HEK293 (cell line): ENCODE data around the gene DTNA.

ENCODE experiments used
- CTCF ChIA-PET: fragments of 350-600 bp; formaldehyde crosslinking; extraction: SDS; loops from one replicate; lab custom pipeline; 2021; ENCODE audit warnings: antibody characterized with exemption; lab: Yijun Ruan, JAX
- POLR2A ChIA-PET: fragments of 300-600 bp; formaldehyde crosslinking; extraction: SDS; loops from one replicate; lab custom pipeline; 2020; ENCODE audit warnings: antibody characterized with exemption, inconsistent platforms; lab: Yijun Ruan, JAX
- H3K27ac ChIP-seq: fragments of 200-500 bp; sonication (Bioruptor generic); 2 replicates; pipeline ENCODE4 v1.5.1; 2014; ENCODE audit warnings: low read depth, low read length, control low read depth, inconsistent platforms; ENCODE audit errors: extremely low read depth
- H3K36me3 ChIP-seq, 2 experiments: fragments of 200-500 bp in 1 of 2; sonication (Bioruptor generic) in 1 of 2; 1 replicate in 1 of 2; 2 replicates in 1 of 2; pipeline ENCODE4 v1.5.1; 2014 to 2017; ENCODE audit warnings: inconsistent platforms in 2 of 2, low read length in 2 of 2; ENCODE audit not compliant: control insufficient read depth in 2 of 2, insufficient read depth in 1 of 2
- H3K4me1 ChIP-seq: fragments of 200-500 bp; sonication (Bioruptor generic); 2 replicates; pipeline ENCODE4 v1.5.1; 2014; ENCODE audit warnings: mild to moderate bottlenecking, low read length, inconsistent platforms; ENCODE audit not compliant: control insufficient read depth, insufficient read depth
- H3K4me3 ChIP-seq: 2 replicates; pipeline ENCODE4 v1.5.1; 2011; ENCODE audit warnings: low read depth, mild to moderate bottlenecking, control low read depth, low read length, moderate library complexity
- H3K9me3 ChIP-seq: fragments of 200-500 bp; sonication (Bioruptor generic); 2 replicates; pipeline ENCODE4 v1.5.1; 2014; ENCODE audit warnings: low read depth, low read length, inconsistent platforms; ENCODE audit not compliant: control insufficient read depth, insufficient read depth
- HOXC10 ChIP-seq: sonication (generic); formaldehyde crosslinking; IDR thresholded peaks from 2 replicates; pipeline ENCODE4 v1.8.1; 2023; ENCODE audit warnings: mild to moderate bottlenecking, missing genetic modification reagents
- KLF9 ChIP-seq: fragments of 450-650 bp; formaldehyde crosslinking; IDR thresholded peaks from 2 replicates; pipeline ENCODE4 v1.5.1; 2016; ENCODE audit warnings: missing biosample characterization, missing genetic modification characterization, low read depth
- TCF7L2 ChIP-seq: IDR thresholded peaks from 2 replicates; pipeline ENCODE4 v1.6.1; 2011; ENCODE audit warnings: low read depth, mild to moderate bottlenecking, inconsistent platforms, low read length, moderate library complexity, borderline replicate concordance
- ZBTB7A ChIP-seq: fragments of 450-650 bp; formaldehyde crosslinking; IDR thresholded peaks from 2 replicates; pipeline ENCODE4 v1.5.1; 2016; ENCODE audit warnings: low read depth, missing biosample characterization, missing genetic modification characterization
- ZFP41 ChIP-seq: fragments of 450-650 bp; formaldehyde crosslinking; IDR thresholded peaks from 2 replicates; pipeline ENCODE4 v1.5.1; 2016; ENCODE audit warnings: missing biosample characterization, missing genetic modification characterization, borderline replicate concordance
- ZNF157 ChIP-seq: fragments of 450-650 bp; formaldehyde crosslinking; IDR thresholded peaks from 2 replicates; pipeline ENCODE4 v1.5.1; 2016; ENCODE audit warnings: missing biosample characterization, missing genetic modification characterization
- ZNF23 ChIP-seq: fragments of 450-650 bp; formaldehyde crosslinking; IDR thresholded peaks from 2 replicates; pipeline ENCODE4 v1.5.1; 2016; ENCODE audit warnings: missing biosample characterization, missing genetic modification characterization, borderline replicate concordance
- ZNF239 ChIP-seq: fragments of 450-650 bp; formaldehyde crosslinking; IDR thresholded peaks from 2 replicates; pipeline ENCODE4 v1.5.1; 2016; ENCODE audit warnings: missing biosample characterization, missing genetic modification characterization
- ZNF266 ChIP-seq: fragments of 450-650 bp; formaldehyde crosslinking; IDR thresholded peaks from 2 replicates; pipeline ENCODE4 v1.5.1; 2016; ENCODE audit warnings: missing biosample characterization, missing genetic modification characterization, low read depth
- ZNF280D ChIP-seq: fragments of 450-650 bp; formaldehyde crosslinking; IDR thresholded peaks from 2 replicates; pipeline ENCODE4 v1.5.1; 2016; ENCODE audit warnings: missing biosample characterization, missing genetic modification characterization
- ZNF37A ChIP-seq: fragments of 450-650 bp; IDR thresholded peaks from 2 replicates; pipeline ENCODE4 v1.5.1; 2018; ENCODE audit warnings: missing biosample characterization, missing genetic modification characterization
- ZNF394 ChIP-seq: fragments of 450-650 bp; formaldehyde crosslinking; IDR thresholded peaks from 2 replicates; pipeline ENCODE4 v1.5.1; 2016; ENCODE audit warnings: missing biosample characterization, missing genetic modification characterization, mild to moderate bottlenecking, moderate library complexity, borderline replicate concordance
- ZNF473 ChIP-seq: fragments of 450-650 bp; formaldehyde crosslinking; IDR thresholded peaks from 2 replicates; pipeline ENCODE4 v1.5.1; 2017; ENCODE audit warnings: missing biosample characterization, missing genetic modification characterization
- ZNF530 ChIP-seq: fragments of 450-650 bp; formaldehyde crosslinking; IDR thresholded peaks from 2 replicates; pipeline ENCODE4 v1.5.1; 2016; ENCODE audit warnings: low read depth, missing biosample characterization, missing genetic modification characterization
- ZNF555 ChIP-seq: fragments of 450-650 bp; formaldehyde crosslinking; conservative IDR thresholded peaks from 2 replicates; pipeline ENCODE4 v1.5.1; 2017; ENCODE audit warnings: missing biosample characterization, mild to moderate bottlenecking, missing genetic modification characterization, inconsistent platforms
- ZNF670 ChIP-seq: fragments of 450-650 bp; formaldehyde crosslinking; IDR thresholded peaks from 2 replicates; pipeline ENCODE4 v1.5.1; 2016; ENCODE audit warnings: missing biosample characterization, missing genetic modification characterization, low read depth
- ZNF677 ChIP-seq: fragments of 450-650 bp; IDR thresholded peaks from 2 replicates; pipeline ENCODE4 v1.5.0; 2018; ENCODE audit warnings: missing biosample characterization, mild to moderate bottlenecking, missing genetic modification characterization, moderate library complexity
- ZNF747 ChIP-seq: fragments of 450-650 bp; formaldehyde crosslinking; IDR thresholded peaks from 2 replicates; pipeline ENCODE4 v1.5.1; 2016; ENCODE audit warnings: missing biosample characterization, missing genetic modification characterization
- TF ChIP-seq, protein P1 (sequence below): fragments of 450-650 bp; formaldehyde crosslinking; IDR thresholded peaks from 2 replicates; pipeline ENCODE4 v1.5.1; 2016; ENCODE audit warnings: missing biosample characterization, missing genetic modification characterization
- TF ChIP-seq, protein P2 (sequence below): fragments of 450-650 bp; formaldehyde crosslinking; IDR thresholded peaks from 2 replicates; pipeline ENCODE4 v1.5.1; 2016; ENCODE audit warnings: missing biosample characterization, missing genetic modification characterization
- TF ChIP-seq, protein P3 (sequence below): fragments of 450-650 bp; formaldehyde crosslinking; IDR thresholded peaks from 2 replicates; pipeline ENCODE4 v1.5.1; 2016; ENCODE audit warnings: missing biosample characterization, missing genetic modification characterization
- TF ChIP-seq, protein P4 (sequence below): fragments of 450-650 bp; formaldehyde crosslinking; IDR thresholded peaks from 2 replicates; pipeline ENCODE4 v1.5.1; 2016; ENCODE audit warnings: missing biosample characterization, missing genetic modification characterization

DTNA gene

GRCh38 chr18:34884436-34884835 is 174.3 kb downstream of the DTNA start (continued):
- no peak for TF ChIP-seq ZNF530 (tag by site-specific recombination)
- TF ChIP-seq ZNF670 (tag by site-specific recombination) = no peak
- TF ChIP-seq ZNF280D = no peak
- TF ChIP-seq, protein P1, sequence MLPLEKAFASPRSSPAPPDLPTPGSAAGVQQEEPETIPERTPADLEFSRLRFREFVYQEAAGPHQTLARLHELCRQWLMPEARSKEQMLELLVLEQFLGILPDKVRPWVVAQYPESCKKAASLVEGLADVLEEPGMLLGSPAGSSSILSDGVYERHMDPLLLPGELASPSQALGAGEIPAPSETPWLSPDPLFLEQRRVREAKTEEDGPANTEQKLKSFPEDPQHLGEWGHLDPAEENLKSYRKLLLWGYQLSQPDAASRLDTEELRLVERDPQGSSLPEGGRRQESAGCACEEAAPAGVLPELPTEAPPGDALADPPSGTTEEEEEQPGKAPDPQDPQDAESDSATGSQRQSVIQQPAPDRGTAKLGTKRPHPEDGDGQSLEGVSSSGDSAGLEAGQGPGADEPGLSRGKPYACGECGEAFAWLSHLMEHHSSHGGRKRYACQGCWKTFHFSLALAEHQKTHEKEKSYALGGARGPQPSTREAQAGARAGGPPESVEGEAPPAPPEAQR (tag by site-specific recombination) = no peak
- no peak for TF ChIP-seq ZNF473
- no peak for TF ChIP-seq ZNF266 (tag by site-specific recombination)
- no peak for TF ChIP-seq ZNF23 (tag by site-specific recombination)

GRCh38 chr18:34886177-34886576 is 176.1 kb downstream of the DTNA start:
- no peaks in the 10 kb centered on the region for H3K9me3 ChIP-seq
- CTCF ChIA-PET = interaction anchor here (0.5 to 1.3 kb wide), 5 partner anchors 7 to 76 kb away, joined by 3 to 5 read pairs (median 4); no protein-coding TSS in a partner anchor
- TF ChIP-seq ZNF555 (tag by site-specific recombination) (no peak), ZNF37A (no peak), ZNF157 (tag by site-specific recombination) (no peak), ZNF677 (no peak), ZNF747 (tag by site-specific recombination) (no peak), TCF7L2 (no peak), HOXC10 (CRISPR knock-in tag) (no peak), ZFP41 (tag by site-specific recombination) (no peak), ZNF394 (tag by site-specific recombination) (no peak), ZNF239 (tag by site-specific recombination) (no peak), KLF9 (tag by site-specific recombination) (no peak), ZBTB7A (tag by site-specific recombination) (no peak)
- TF ChIP-seq, protein P2, sequence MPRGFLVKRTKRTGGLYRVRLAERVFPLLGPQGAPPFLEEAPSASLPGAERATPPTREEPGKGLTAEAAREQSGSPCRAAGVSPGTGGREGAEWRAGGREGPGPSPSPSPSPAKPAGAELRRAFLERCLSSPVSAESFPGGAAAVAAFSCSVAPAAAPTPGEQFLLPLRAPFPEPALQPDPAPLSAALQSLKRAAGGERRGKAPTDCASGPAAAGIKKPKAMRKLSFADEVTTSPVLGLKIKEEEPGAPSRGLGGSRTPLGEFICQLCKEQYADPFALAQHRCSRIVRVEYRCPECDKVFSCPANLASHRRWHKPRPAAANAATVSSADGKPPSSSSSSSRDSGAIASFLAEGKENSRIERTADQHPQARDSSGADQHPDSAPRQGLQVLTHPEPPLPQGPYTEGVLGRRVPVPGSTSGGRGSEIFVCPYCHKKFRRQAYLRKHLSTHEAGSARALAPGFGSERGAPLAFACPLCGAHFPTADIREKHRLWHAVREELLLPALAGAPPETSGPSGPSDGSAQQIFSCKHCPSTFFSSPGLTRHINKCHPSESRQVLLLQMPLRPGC (tag by site-specific recombination) = no peak
- TF ChIP-seq, protein P3, sequence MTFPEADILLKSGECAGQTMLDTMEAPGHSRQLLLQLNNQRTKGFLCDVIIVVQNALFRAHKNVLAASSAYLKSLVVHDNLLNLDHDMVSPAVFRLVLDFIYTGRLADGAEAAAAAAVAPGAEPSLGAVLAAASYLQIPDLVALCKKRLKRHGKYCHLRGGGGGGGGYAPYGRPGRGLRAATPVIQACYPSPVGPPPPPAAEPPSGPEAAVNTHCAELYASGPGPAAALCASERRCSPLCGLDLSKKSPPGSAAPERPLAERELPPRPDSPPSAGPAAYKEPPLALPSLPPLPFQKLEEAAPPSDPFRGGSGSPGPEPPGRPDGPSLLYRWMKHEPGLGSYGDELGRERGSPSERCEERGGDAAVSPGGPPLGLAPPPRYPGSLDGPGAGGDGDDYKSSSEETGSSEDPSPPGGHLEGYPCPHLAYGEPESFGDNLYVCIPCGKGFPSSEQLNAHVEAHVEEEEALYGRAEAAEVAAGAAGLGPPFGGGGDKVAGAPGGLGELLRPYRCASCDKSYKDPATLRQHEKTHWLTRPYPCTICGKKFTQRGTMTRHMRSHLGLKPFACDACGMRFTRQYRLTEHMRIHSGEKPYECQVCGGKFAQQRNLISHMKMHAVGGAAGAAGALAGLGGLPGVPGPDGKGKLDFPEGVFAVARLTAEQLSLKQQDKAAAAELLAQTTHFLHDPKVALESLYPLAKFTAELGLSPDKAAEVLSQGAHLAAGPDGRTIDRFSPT (tag by site-specific recombination) = no peak
- TF ChIP-seq, protein P4, sequence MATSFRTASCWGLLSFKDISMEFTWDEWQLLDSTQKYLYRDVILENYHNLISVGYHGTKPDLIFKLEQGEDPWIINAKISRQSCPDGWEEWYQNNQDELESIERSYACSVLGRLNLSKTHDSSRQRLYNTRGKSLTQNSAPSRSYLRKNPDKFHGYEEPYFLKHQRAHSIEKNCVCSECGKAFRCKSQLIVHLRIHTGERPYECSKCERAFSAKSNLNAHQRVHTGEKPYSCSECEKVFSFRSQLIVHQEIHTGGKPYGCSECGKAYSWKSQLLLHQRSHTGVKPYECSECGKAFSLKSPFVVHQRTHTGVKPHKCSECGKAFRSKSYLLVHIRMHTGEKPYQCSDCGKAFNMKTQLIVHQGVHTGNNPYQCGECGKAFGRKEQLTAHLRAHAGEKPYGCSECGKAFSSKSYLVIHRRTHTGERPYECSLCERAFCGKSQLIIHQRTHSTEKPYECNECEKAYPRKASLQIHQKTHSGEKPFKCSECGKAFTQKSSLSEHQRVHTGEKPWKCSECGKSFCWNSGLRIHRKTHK = no peak
- TF ChIP-seq, all 188 proteins: peak for 0
- Histone ChIP-seq H3K4me1 (no peaks in the 10 kb centered on the region), H3K27ac (no peak overlapping the region), H3K36me3 (peaks cover 3 to 16% of the 10 kb centered on the region in 2 experiments; a peak in 1 of 3 replicates), H3K4me3 (no peak overlapping the region)
- POLR2A ChIA-PET = no interaction called here
